ENCODE results near the gene CCDC167.
A peak's percentile ranks its signal among the peaks of the same experiment; 100 is the strongest.

The CCDC167 gene

DNA sequence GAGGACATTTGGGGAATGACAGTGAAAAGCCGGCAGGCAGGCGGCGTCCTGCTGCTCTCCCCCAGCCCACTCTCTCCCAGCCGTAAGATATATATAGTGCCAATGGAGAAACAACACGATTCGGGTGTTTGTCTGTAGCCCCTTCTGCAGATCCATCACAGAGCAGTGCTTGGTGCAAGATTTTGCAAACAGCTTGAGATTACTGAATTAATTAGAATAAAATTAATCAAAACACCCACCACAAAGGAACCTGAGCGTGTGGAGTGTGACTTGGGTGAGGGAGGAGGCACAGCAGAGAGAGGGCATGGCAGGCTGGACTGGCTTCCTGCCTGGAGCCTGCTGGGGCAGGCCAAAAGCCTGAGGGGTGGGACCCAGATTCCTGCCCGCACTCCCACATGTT, 28.8 kb upstream of the CCDC167 start:
- no peak for DNase-seq

DNA sequence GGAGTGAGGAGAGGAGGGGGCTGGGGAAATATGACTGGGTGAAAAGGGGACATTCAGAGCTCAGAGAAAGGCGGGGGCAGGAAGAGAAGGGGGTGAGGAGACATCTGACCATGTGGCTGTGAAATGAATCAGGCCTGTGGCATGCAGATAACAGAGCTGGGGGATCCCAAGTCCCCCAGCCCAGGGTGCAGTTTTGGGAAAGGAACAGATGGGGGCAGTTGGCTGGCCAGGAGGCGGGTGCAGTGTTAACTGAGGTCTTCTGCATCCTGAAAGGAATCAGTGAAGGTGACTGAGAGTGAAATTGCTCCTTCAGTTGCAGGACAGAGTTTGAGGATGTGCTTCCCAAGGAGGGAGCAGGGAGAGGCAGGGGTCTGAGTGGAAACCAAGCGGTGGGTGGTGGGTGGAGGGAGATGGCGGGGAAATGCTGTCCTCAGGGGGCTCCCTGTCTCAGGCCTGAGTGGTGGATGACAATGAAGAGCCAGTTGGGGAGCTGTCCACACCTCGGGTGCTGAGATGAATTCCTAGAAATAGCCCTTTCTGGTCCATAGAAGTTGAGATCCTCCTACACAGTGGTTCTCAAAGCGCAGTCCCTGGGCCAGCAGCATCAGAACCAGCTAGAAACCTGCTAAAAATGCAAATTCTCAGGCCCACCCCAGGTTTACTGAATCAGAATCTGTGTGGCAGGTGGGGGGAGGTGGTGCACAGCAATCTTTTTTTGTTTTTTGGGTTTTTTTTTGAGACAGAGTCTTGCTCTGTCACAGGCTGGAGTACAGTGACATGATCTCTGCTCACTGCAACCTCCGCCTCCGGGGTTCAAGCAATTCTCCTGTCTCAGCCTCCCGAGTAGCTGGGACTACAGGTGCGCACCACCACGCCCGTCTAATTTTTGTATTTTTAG, 26.0 kb upstream of the CCDC167 start:
- DNase-seq: no peak

GRCh38 chr6:37524970-37525318, 25.3 kb upstream of the CCDC167 start:
- DNase-seq: no peak

GRCh38 chr6:37524025-37524969, 24.6 kb upstream of the CCDC167 start:
- DNase-seq: no peak

DNA sequence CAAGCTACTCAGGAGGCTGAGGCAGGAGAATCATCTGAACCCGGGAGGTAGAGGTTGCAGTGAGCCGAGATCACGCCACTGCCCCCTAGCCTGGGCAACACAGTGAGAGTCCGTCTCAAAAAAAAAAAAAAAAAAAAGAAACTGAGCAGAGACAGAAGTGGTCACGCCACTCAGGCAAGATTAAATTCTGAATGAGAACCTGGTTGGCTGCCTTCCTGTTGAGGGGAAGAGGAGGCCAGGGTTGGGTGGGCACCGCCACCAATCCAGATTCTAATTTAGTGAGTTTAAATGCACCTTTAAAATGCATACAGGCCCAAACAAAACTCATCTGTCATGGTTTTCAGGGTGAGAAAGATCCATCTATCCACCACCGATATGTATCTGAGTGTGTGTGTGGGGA, 23.7 kb upstream of the CCDC167 start:
- no peak for DNase-seq

DNA sequence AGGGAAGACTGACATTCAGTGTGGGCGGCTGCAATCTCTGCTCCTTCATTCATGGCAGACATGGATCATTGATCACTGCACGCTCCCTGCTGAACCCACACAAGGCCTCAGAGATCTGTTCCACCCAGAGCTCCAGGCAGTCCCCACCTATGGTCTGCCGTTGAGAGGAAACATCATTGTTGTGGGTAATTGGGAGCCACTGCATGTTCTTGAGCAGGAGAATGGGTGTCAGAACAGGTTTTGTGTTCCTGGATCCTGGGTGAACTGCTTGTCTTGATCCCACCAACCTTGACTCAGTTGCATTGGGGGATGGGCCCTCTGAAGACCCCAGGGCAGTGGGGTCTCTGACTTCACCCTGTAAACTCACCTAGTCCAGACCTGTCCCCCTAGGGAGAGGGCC, 23.1 kb upstream of the CCDC167 start:
- no peak for DNase-seq

DNA sequence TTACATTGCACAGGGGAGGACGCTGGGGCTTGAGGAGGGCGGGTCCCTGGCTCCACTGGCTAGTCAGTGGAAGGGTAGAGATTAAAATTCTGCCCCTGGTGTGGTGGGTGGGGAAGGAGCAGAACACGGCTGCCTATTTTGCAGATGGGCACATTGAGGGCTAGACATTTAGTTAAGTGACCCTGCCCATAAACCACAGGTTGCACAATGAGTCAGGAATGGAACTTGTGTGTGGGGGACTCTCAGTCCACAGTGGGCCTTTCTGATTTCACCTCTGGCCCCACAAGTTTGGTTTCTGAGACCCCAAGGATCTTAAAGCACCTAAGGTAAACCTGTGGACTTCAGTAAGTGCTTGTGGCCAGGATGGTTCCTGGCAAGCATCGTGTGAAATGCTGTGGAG, 22.0 kb upstream of the CCDC167 start:
- no peak for DNase-seq

- no peak for DNase-seq
Observed at GRCh38 chr6:37520926-37521325, 21.2 kb upstream of the CCDC167 start.

DNA sequence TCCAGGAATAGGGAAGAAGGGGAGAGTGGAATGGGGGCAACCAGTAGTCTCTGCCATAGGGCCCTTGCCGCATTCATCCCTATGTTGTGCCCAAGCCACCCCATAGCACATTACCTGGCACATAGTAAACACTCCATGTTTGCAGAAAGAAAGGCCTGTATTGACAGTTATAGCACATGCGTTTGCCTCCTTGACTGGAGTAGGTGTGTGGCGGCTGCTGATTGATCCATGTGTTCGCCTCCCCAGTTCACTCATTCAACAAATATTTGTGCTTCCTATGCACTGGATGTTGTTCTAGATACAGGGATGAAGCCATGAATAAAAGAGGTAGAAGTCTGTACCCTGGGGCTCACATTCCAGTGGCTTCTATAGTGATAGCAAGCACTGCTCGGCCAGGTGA, 19.8 kb upstream of the CCDC167 start:
- no peak for DNase-seq

DNA sequence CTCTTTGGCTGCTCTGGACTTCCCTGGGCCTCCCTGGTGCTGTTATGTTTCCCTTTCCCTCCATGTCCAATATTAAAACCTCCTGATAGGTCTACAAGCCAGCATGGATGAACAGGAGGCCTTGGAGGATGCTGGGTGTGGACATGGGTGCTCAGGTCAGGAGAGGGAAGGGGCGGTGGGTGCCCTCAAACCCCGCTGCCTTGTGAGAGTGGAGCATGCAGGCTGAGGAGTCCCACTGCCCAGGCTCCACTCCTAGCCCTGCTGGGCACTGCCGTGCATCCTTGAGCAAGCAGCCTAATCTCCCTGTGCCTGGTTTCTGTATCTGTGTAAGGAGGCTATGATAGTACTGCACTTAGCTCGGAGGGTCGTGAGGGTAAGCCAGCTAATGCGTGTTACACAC, 18.4 kb upstream of the CCDC167 start:
- no peak for DNase-seq

GRCh38 chr6:37517411-37517812, 17.7 kb upstream of the CCDC167 start:
- peak; percentile 80 for DNase-seq

- DNase-seq: no peak
Observed at GRCh38 chr6:37516920-37517405, 17.3 kb upstream of the CCDC167 start.

DNA sequence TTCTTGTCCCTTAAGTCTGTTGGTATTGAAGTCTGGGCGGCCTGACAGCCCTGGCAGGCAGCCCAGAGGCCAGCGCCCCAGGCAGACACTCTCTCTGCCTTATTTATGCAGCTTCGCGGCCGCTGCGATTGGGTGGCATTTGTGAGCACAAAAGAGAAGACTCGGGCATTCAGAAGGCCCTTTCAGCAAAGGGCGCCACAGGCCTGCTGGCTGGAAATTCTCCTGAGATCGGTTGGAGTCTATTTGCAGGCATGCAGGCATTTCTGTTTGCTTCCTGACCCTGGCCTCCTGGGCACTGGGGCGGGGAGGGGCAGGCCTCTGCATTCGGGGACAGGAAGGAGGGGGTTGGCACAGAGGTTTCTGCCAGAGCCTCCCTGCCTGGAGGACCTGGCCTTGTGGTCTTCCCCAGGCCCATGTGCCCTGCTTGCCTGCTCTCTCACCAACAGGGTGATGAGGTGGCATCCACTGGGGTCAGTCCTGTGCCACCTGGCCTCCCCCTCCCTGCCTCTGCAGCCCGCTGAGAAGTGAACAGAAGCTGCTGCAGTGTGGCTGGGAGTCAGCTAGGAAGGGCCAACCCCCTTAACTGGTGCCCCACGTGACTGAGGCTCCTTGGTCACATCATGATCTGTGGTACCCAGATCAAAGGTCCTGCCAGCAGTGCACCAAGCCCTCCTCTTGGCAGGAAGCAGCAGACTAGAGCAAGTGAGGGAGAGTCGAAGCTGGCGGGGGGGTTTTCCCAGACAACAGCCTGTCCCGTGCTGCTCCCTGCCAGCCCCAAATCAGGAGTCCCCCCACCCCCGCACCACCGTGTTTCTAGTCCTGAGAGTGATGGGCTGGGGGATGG, 16.6 kb upstream of the CCDC167 start:
- DNase-seq: peak; percentile 93

GRCh38 chr6:37515712-37516075, 16.0 kb upstream of the CCDC167 start:
- DNase-seq: no peak

GRCh38 chr6:37514837-37515236, 15.1 kb upstream of the CCDC167 start:
- no peak for DNase-seq

GRCh38 chr6:37514321-37514771, 14.7 kb upstream of the CCDC167 start:
- DNase-seq: no peak

- no peak for DNase-seq
Observed at GRCh38 chr6:37513576-37513975, 13.9 kb upstream of the CCDC167 start.

DNA sequence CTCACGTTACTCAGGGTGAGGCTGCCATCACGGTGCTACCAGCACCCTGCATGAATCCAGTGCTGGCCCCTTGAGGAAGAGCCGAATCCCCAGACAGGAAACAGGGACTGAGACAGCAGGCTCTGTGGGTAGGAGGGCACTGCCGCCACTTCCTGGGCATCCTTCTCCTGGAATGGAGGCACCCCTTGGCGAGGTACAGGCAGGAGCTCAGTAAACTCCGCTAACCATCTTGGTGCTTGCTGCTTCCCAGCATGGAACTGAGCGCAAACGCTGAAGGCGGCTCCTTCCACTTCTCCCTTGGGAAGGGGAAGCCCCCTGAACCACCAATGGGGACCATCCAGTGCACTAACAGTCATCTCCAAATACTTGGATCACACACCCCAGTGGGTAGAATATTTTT, 13.5 kb upstream of the CCDC167 start:
- DNase-seq: no peak

DNA sequence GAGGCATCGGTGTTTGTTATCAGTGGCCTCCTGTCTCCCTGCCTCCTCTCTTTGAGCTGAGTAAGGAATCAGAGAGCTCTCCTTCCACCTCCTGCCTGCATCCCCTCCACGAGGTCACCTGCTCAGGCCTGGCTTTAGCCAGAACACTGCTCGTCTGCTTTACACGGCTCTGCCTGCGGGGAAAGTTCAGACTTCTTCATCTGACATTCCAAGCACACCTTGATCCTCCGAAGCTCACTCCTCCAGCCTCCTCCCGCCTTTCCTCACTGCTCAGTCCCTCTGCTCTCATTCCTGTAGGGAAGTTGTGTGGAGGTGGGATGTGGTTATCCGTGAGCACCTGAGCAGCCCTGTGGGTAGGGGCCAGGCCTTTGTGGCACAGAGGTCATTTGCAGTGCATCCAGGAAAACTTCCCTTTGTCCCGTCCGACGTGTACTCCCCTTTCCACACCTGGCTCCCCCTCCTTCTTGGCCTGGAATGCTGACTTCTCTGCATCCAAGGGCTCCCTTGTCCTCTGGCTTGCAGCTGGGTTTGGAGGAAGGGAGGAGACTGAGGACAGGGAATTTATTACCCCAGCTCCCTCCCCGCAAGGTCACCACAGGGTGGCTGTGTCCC, 12.8 kb upstream of the CCDC167 start:
- DNase-seq: no peak

GRCh38 chr6:37511910-37512399, 12.3 kb upstream of the CCDC167 start:
- DNase-seq: no peak

DNA sequence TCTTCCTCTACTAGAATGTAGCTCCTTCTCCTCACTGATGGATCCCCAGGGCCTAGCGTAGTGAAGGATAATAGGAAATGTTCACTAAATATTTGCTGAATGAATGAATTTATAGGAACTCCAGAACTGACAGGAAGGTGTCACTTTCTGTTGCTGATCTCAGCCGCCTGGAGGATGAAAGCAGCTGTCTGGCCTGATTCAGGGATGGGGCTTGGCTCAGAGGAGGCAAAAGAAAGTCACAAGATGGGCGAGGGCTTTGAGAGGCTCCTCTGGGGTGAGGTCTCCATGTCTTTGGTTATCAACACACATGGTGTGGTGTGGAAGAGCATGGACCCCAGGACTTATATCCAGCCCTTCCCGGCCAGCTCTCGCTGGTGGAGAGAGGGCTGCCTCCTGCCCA, 11.5 kb upstream of the CCDC167 start:
- DNase-seq: no peak
